Measurements from ENCODE around the gene SYNPO2. TPM values are rescaled to one million over a fixed set of nuclear protein-coding genes. Genes with fewer than 3 reads are reported as not detected.

SYNPO2 gene
- total and polyA plus RNA-seq, 2 of the 8 experiments (the other 6 are each of a cell fraction or from before 2014, with no cell fraction given), result 0.50 to 4.2 TPM

GRCh38 chr4:118877797-118878196 lies 10.9 kb upstream of the SYNPO2 start:
- Histone ChIP-seq H3K9ac (replicated peaks in 1 of 4; ENCODE audit: extremely low read depth in 1 of 4, low read depth in 3 of 4, low read length in 3 of 4) (no peak overlapping the region), H2BK120ac (replicated peaks; ENCODE audit: low read depth, low read length) (no peak overlapping the region), H3K9me3 (ENCODE audit: insufficient read depth in 2 of 2, low read depth in 1 of 2, low read length in 1 of 2) (peaks cover 4 to 5% of the 10 kb centered on the region in 2 experiments; a peak in 3 of 4 replicates), H3K18ac (ENCODE audit: extremely low read depth, low read length) (no peak overlapping the region), H2BK5ac (ENCODE audit: low read depth, low read length) (no peak overlapping the region), H3K79me1 (ENCODE audit: low read depth, low read length) (no peaks in the 10 kb centered on the region), H3K23me2 (ENCODE audit: low read depth, low read length) (no peaks in the 10 kb centered on the region), H2BK15ac (ENCODE audit: low read length) (no peak overlapping the region), H3K36me3 (ENCODE audit: control insufficient read depth in 2 of 4, insufficient read depth in 4 of 4, low read length in 3 of 4) (peaks cover 0 to 4% (median 0%) of the 10 kb centered on the region in 4 experiments; a peak in 1 of 8 replicates), H3K4me3 (ENCODE audit: extremely low read depth in 1 of 4, insufficient read depth in 2 of 4, low read depth in 3 of 4, low read length in 4 of 4) (no peak overlapping the region), H3K14ac (ENCODE audit: insufficient read length) (no peak overlapping the region), H4K20me1 (replicated peaks in 1 of 2; ENCODE audit: control insufficient read depth in 1 of 2, insufficient read depth in 2 of 2, low read length in 2 of 2) (no peaks in the 10 kb centered on the region), H4K8ac (ENCODE audit: extremely low read depth, insufficient read depth, low read length) (no peak overlapping the region), H3K4ac (replicated peaks; ENCODE audit: insufficient read length, low read depth, low read length) (no peak overlapping the region), H2BK20ac (ENCODE audit: low read length) (no peak overlapping the region), H4K5ac (ENCODE audit: insufficient read length, low read depth, low read length) (no peak overlapping the region), H2BK12ac (ENCODE audit: low read depth, low read length) (no peak overlapping the region), H3K56ac (replicated peaks; ENCODE audit: insufficient read length, low read depth, low read length) (no peak overlapping the region), H2AFZ (ENCODE audit: low read length) (no peak overlapping the region), H3K27me3 (replicated peaks in 1 of 4; ENCODE audit: control insufficient read depth in 3 of 4, extremely low read depth in 1 of 4, insufficient read depth in 3 of 4, low read length in 3 of 4) (no peaks in the 10 kb centered on the region), H4K91ac (replicated peaks; ENCODE audit: insufficient read length, low read length) (no peak overlapping the region), H3K27ac (ENCODE audit: low read depth, low read length) (no peak overlapping the region), H3K23ac (ENCODE audit: insufficient read length) (no peak overlapping the region), H3K4me2 (ENCODE audit: insufficient read depth in 1 of 2, low read depth in 2 of 2, low read length in 2 of 2) (no peak overlapping the region), H3K79me2 (ENCODE audit: control insufficient read depth in 1 of 2, insufficient read depth in 2 of 2, low read length in 2 of 2) (no peaks in the 10 kb centered on the region), H2AK5ac (ENCODE audit: low read depth, low read length) (no peak overlapping the region), H3K4me1 (replicated peaks in 1 of 4; ENCODE audit: control insufficient read depth in 3 of 4, insufficient read depth in 4 of 4, low read length in 3 of 4) (peaks cover 0 to 7% (median 0%) of the 10 kb centered on the region in 4 experiments; a peak in 1 of 7 replicates)
- FAIRE-seq (no peak), DNase-seq (ENCODE audit: low read depth in 1 of 2, low spot score in 2 of 2) (no peak)
- 93% methylated on average over 6 of the region's 6 CpGs; no CpG with 5 or more reads in 1 of the 2 experiments for WGBS, 2 experiments (ENCODE audit: extremely low coverage in 1 of 2, insufficient coverage in 1 of 2, insufficient read length in 1 of 2, insufficient replicate concordance in 2 of 2, low coverage in 1 of 2, low lambda C conversion rate in 2 of 2, missing lambda C conversion rate in 1 of 2)
- POLR2A ChIA-PET (ENCODE audit: partially characterized antibody), result interaction anchor here (1.8 kb wide), 1 partner anchor 11 kb away, joined by 4 read pairs; the partner anchor contains the start of gene SYNPO2
- CTCF ChIA-PET (ENCODE audit: partially characterized antibody), result interaction anchor here (0.8 to 1.8 kb wide), 3 partner anchors 11 to 106 kb away, joined by 3 to 5 read pairs (median 3); no protein-coding TSS in a partner anchor
- TF ChIP-seq KDM1A (IDR thresholded peaks at IDR 0.05; ENCODE audit: borderline replicate concordance, low read length) (peak; percentile 32; the same call in 1 of the 2 replicates), MAX (IDR thresholded peaks at IDR 0.05) (no peak)

Data from H1 (cell line).